ENCODE results near the gene RERE.

The RERE gene

DNA sequence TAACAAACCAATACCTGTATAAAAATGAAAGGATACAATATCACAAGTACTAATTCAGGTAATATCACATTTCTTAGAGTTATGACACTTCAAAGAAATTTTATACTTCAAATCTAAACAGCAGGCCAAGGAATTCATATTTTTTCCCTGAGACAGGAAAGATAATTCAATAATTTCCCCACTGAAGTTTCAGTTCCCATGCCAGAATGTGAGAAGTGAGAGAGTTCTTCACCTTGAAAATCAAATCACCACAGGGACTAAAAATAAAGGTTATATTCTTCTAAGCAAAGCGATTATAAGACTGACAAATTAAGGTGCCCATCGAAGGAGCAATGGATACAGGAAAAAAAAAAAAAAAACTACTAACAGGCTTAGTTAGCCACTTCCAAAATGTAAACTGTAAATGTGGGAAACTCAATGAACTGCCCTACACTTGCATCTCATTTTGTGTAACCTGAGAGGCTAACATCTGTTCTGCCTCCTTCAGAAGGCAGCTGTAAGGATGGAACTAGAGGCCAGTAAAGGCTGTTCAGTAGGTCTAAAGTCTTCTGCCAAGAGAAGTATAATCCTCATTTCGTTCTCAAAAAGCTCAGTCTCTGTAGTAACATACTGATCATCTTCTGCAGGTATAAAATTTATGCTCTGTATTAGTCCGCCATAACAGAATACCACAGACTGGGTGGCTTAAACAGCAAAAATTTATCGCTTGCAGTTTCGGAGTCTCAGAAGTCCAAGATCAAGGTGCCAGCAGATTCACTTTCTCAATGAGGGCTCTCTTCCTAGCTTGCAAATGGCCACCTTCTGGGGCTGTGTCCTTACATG lies 127.8 kb downstream of the RERE start:
- no peak for DNase-seq (ENCODE audit: low read depth, low spot score)

DNA sequence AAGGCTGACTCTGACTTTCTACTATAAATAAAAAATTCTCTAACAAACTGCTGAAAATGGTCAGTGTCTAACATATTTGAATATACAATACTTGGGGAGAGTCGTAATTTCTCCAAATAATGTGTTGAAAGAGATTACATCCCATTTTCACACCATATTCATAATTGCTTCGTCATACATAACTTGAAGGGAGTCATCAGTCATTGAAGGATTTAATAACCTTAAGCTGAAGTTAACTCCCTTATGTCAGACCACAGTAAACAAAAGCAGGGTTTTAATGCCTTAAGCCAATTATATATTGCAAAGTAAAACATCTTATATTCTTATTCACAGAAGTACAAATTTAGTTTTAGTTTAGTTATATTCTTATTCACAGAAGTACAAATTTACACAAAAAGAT lies 129.9 kb downstream of the RERE start:
- DNase-seq (ENCODE audit: low read depth, low spot score), result no peak

DNA sequence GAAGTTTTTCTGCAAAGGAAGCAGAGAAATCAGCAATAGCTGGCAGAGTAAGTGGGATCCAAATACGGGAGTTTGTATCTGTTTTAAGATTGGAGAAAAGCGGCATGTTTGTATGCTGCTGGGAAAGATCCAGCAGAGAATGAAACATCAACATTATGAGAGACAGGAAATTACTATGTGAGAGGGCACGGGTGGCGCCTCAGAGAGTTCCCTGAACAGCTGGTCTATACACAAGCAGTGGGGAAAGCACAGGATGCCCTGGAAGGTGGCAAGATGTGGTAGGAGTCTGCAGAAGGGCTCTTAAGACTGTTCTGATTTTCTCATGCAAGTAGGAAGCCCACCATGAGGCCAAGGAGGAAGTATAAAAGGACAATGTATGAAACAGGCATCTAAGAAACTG lies 130.4 kb downstream of the RERE start:
- DNase-seq (ENCODE audit: low read depth, low spot score), result no peak

DNA sequence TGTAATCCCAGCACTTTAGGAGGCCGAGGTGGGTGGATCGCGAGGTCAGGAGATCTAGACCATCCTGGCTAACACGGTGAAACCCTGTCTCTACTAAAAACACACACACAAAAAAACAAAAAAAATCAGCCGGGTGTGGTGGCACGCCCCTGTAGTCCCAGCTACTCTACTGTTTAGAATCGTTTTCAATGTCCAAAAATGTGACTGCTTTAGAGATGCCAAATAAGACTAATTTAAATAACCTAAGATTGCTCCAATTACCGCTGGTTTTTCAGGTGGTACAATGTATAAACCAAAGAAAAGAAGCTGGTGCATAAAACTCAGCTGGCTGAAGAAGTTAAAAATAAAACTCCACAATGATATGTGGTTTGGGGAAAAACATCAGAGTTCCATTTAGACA lies 132.0 kb downstream of the RERE start:
- DNase-seq (ENCODE audit: low read depth, low spot score), result no peak

DNA sequence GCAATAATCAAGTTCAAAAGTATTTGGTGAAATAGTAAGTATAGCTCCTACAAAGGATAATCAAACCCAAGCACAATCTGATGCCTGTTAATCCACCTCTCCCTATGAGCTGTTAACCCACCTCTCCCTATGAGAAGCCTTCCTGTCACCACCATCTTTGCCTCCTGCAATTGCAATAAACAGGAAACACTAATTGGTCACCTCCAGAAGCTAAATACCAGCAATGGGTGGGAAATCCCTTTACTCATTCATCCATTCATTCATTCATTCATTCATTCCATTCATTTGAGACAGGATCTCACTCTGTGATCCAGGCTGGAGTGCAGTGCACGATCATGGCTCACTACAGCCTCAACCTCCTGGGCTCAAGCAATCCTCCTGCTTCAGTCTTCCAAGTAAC lies 132.8 kb downstream of the RERE start:
- DNase-seq (ENCODE audit: low read depth, low spot score), result no peak

DNA sequence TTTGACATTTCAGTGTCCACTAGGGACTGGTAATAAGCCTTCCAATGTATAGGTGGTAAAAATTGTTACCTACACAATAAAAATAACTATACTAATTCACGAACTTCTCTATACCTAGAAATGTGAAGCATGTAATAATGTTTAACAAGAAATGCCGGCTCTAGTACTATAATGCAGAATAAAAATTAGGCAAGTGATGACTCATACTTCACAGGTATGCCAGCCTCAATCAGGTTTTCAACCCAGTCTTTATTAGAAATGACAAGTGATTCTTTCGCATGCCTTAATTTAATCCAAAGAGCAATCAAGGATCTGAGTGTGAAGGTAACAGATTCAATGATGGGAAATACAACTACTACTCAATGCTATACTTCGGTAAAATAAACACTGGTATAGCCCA lies 134.9 kb downstream of the RERE start:
- no peak for DNase-seq (ENCODE audit: low read depth, low spot score)

DNA sequence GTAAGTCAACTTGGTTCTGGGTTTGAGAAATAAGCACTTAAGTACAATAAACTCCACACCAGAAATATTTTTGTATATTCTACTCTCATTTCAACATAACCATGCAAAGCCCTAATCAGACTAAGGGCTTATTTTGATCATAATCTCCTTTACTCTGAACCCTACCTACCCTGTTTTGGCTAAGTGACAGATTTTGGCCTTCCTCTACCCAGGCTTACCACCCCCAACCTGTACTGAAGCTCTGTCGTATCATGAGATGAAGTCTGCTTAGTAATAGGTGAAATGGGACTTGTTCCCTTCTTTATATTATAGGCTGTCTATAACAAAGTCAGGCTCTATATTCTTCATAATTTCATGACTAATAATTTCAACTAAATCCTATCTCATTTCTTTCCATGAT lies 135.5 kb downstream of the RERE start:
- DNase-seq (ENCODE audit: low read depth, low spot score), result no peak

DNA sequence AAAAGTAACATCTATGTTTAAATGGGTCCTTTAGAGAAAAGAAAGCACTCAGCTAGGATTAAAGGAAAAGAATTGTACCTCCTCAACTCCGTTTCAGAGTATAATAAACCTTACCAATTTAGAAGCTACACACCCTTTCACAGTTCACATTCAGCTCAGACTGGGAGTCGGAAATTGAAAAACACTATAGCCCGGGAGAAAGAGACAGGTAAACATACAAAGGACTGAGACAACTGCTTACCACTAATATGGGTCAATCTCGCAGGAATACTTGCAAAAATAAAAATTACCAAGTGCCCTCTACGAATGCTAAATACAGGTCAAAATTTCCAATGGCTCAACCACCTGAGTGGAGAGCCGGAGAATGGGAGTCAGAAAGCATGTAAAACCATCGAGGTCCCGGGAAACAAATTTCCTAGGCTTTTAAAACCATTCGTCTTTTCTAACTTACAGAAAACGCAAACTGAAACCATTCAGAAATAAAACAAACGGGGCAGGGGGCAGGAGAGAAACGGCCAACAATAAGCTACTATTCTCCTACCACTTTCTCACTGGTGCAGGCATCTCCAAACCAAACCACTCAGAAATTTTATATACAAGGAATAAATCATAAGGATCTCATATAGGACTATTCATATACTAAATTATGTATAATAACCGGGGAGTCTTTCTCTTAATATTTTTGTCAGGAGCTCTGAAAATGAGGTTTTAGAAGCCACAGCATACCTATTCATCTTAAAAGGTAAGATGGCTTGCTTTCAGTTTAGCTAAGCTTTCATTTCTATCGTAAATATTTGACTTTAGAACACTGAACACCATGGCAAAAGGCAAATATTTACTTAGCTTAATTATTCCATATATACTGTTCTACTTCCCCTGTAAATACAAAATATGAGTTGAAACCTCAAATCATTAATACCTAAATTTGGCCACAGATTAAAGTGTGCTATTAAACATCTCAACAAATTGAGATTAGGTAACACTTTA lies 136.5 kb downstream of the RERE start:
- DNase-seq (ENCODE audit: low read depth, low spot score), result no peak

DNA sequence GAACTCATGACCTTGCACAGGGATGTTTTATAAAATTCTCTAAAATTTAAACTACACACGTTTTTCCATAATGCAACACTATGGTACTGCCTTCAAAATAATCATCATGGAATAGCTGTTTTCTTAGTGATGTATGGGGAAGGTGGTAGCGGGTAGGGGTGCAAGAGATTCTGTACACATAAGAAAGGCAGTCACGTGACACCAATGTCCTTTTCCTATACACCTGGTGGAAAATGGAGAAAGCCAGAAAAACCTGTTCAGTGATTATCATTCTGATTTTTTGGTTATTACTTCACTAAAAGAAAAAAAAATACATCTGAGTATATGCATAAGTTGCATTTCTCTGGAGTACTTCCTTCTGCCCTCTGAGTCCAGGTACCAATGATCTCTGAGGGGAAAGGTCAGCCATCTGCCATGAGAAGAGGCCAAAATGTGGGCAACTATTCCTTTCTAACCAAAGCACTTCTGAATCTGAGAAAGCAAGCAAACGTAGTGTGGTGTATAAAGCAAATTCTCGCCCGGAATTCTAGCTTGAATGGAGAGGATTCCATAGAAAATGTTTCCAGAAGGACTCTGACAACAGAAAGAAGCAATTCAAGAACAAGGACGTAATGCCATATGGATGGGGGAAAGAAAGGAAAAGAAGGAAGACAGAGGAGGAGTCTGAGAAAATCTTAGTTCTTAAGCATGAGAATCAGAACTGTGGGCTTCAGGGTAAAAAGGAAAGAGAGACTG lies 137.3 kb downstream of the RERE start:
- no peak for DNase-seq (ENCODE audit: low read depth, low spot score)

DNA sequence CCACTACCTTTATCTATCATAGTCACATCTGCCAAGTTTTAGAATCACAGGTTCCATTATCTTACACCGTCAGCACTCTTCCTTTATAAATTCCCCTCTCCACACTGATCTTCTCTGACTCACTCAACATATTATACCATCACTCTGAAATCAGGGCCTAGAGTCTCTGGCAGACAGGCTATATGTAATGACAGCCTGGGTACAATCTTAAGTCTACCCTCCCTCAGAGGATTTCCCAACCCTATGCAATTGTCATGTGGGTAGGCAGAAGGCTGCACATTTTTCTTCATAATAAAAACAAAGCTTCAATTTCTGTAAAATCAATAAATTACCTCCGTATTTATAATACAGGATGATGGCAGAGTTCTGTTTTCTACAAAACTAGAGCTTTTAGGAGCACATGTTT lies 138.0 kb downstream of the RERE start:
- DNase-seq (ENCODE audit: low read depth, low spot score), result no peak

DNA sequence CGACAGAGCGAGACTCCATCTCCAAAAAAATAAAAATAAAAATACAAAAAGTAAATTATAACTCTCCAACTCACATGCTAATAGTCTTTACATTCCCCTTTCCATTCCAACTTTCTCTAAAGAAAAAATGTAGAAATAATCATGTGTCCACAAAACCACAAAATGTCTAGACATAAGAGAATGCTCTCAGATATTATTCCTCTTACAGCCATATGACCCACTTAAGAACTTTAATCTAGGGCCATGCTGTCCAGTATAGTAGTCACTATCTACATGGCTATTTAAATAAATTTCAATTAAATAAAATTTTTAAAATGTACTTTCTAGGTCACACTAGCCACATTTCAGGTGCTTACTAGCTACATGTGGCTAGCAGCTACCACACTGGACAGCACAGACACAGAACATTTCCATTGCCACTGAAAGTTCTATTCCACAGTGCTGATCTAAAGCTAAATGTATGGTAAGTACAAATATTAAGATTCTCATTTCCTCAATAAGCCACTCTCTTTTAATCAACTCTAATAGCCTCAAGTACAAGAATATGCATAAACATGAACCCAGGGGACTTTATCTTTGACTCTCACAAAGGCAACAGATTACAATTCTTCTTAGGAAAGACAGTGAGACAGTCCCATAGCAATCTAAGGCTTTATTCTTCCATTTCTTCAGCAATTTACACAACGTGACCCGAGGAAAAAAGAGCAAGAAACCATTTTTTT lies 138.6 kb downstream of the RERE start:
- DNase-seq (ENCODE audit: low read depth, low spot score), result no peak

DNA sequence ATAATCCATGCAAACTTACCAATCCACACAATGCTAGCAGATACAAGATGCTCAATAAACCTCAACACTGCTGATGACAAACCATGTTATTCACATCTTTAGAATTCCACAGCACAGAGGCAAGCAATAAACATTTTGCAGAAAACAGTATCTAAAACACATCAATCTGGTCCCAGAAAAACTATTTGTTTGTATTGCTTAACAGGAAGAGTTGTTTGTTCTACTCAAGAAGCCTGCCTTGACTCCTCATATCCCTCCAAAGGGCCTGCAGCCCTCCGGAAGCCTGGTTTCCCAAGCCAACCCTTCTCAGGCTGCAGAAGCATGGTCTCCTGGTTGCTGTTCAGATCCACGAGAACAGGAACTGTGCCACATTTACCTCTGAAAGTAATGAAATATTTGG lies 139.7 kb downstream of the RERE start:
- no peak for DNase-seq (ENCODE audit: low read depth, low spot score)

DNA sequence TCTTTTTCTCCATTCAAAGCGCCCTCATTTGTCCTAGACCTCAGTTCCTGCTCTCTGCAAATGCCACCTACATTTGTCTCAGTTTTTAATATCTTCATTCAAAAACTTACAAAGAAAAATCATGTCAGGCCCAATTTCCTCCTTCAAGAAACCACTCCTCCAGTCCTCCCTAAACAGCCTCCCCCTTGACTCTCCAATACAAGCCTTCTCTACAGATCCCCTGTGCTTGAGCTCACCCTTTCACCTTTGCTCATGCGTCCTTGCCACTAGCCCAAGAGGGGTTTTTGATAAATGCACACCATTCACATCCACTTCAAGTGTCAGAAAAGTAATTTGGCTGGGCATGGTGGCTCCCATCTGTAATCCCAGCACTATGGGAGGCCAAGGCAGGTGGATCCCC lies 140.6 kb downstream of the RERE start:
- no peak for DNase-seq (ENCODE audit: low read depth, low spot score)

DNA sequence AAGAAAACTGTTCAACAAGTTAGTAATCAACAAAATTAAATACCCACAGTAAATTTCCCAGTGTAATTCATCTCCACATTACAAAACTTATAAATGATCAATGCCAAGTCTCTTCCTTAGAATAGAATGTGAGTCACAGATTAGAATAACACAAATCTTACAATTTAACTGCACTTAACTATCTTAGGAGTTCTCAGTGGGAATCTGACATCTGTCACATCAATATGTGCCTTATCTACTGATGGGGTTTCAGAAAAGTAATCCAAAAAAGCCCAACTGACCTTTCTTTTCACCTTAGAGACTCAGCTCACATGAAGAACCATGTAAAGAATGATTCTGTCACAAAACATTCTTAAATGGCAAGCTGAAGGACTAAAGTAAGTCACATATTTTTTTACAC lies 141.4 kb downstream of the RERE start:
- no peak for DNase-seq (ENCODE audit: low read depth, low spot score)

DNA sequence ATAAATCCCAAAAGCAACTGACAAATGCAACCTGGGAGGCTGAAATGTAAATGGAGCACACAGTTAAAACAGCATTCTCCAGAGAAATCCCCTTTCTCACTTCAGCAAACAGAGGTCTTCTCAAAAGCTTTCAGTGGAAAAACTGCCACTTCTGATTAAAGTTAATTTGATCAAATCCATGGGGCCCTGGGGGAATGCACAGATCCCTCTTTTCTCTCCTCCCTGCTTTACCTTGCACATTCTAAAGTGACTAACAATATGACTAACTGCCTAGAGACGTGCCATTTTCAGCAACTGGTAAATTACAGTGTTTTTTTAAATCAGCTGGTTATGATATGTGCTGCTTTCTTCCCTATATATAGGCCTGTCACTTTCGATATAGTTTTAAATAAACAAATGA lies 142.5 kb downstream of the RERE start:
- DNase-seq (ENCODE audit: low read depth, low spot score), result no peak

DNA sequence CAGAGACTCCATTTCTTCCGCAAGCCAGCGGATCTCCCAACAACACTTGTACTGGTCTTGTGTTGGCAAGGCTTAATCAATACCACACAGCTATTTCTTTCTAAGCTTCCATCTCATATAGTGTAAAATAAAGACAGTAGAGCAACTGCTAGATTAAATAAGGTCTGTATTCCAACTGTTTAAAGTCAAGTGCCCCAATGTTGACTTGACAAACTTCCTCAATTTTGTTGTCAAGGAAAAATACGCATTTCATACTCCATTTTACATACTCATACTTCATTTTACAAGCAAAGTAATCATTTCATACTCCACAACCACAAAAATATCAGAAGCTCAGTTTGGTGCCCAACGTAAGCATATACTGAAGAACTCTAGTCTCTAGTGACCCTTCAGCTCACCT lies 143.0 kb downstream of the RERE start:
- no peak for DNase-seq (ENCODE audit: low read depth, low spot score)

DNA sequence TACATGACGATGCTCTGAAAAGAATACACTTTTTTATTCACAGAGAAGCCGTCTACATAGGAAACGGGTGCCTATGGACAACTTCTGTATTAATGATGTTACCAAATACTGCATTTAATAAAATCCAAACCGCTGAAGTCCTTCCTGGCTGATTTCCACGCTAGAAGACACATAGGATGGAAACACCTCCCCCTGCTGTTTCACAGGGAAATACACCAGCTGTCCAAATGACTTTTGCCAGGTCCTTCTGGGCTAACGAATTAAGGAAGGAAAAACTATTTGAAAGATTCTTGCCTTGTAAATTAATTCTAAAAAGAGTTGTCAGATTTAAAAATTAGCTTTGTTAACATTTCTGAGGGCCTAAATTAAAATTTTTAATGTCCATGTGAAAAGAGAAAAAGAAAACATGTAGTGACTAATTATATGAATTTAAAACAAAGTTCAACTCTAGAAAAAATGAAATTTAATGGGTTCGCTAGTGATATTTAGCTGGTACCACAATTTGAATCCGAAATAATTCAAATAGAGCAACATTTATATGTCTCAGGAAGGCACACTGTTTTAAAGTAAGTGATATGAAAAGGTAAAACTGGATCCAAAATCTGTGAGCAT lies 146.0 kb downstream of the RERE start:
- no peak for DNase-seq (ENCODE audit: low read depth, low spot score)

DNA sequence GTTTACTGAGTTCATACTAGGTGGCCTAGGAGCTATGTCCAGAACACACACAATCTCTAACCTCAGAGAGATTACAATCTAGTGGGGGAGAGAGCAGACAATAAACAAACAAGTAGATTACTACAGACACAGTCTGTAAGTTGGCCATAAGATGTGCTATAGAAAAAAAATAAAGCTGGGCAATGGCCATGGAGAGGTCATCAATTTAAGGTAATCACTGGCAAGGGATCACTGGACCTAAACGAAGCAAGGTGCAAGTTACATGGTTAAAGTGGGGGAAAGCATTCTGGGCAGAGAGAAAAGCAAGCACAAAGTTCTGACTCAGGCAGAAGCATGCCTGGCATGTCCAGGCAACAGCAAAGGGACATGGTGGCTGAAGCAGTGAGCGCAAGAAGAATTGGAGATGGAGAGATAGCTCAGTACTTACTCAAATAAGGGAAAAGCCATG lies 147.0 kb downstream of the RERE start:
- no peak for DNase-seq (ENCODE audit: low read depth, low spot score)

DNA sequence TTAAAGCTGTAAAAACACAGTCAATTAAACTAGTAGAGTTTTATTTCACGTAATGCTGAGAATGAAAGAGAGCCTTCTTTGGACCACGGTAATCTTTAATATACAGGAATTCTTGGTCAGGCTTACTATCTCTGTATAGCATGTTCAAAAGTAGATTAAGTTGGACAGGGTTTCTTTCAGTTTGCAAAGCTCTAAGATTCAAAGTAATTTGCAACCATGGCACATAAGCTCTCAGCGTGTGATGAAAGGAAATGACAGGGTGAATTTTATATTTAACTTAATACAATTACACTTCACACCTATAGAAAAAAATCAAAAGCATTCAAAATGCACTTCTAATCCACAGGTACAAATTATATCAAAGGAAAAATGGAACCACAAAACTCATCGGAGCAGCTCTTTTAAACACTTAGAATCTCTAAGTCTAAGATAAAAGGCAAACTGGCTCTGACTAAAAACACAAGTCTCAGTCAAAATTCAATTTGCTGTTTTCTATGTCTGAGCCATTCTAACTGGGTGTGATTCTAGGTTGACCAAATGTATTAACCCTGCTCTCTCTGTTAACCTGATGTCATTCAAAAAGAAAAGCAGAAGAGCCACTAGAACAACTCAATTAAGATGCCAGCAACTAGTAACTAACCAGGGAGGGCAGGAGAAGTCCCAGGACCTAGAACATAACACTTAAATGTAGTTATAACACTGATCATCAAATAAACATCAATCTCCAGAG lies 147.7 kb downstream of the RERE start:
- no peak for DNase-seq (ENCODE audit: low read depth, low spot score)

DNA sequence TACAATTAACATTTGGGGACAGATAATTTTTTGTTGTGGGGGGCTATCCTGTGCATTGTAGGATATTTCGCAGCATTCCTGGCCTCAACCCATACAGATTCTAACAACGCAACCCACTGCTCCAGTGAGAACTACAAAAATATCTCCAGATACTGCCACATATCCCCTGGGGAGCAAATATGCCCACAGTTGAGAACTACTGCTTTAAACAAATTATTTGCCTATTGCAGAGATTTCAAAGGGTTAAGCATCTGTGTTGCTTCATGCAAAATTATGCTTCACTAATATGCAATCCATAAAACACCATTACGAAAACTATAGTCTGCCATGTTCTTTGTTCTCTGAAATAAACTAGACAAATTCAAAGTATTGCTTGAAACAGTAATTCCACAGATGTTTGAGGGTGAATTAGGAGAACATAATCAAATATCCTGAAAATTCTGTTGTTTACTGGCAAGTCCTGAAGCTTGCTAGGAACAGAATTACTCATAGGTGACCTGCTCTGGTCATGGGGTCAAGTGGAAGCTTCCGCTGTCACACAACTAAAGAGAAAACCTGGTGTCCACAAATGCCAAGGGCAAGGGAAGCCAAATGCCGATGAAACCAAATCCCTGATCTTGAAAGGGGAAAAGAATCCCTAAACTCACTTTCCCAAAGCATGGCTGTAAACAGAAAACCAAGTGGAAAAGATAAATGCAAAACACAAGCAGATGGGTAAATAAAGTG lies 149.4 kb downstream of the RERE start:
- no peak for DNase-seq (ENCODE audit: low read depth, low spot score)

Data from activated naive CD8-positive, alpha-beta T cell treated with anti-CD3 and anti-CD28 coated beads, Interleukin-2, amount 50 U/mL, for 16 hours (primary cell).